GM19240 (cell line): ENCODE measurements around the gene DESI2.

Source experiments
- DNase-seq: peaks from one replicate; pipeline ENCODE4 v3.0.0; 2011; ENCODE audit warnings: low spot score; ENCODE audit not compliant: insufficient read length

Gene DESI2

DNA sequence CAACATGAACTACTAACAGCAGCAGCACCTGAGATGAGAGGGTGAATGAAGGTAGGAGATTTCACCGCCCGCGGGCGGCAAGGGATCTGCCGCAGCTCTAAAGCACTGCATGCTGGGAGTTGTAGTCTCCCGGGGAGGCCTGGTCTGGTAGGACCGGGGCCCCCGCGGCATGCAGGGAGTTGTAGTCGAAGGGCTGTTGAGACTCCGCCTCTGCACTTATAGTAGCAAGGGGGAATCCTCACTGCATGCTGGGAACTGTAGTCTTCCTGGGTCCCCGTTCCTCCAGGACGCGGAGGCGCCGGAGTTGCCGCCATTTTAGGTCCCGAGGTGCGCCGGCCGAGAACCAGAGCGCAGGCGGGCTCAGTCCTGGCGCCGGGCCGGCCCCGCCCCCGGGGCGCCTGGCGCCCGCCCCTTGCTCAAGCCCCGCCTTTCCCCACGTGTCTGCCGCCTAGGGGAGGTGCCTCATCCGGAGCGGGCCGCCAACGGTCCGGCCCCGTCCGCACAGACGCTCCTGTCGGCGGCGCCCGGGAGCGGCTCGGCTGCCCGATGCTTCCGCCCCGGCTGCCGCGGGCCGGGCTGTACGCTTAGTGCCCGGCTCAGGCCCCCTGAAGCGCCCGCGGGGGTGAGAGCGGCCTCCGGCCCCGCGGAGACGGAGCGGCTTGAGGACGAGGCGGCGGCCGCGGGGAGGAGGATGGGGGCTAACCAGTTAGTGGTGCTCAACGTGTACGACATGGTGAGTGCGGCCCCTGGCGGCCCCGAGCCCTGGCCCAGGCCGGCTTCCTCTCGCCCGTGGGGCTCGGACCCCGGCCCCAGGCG lies at the start of gene DESI2:
Gene DESI2, plus strand, starts transcription at position 504 of the 816 bp plus-strand sequence. Its CDS starts 188 bp downstream, at position 692.
- DNase-seq, result peak; percentile 97

DNA sequence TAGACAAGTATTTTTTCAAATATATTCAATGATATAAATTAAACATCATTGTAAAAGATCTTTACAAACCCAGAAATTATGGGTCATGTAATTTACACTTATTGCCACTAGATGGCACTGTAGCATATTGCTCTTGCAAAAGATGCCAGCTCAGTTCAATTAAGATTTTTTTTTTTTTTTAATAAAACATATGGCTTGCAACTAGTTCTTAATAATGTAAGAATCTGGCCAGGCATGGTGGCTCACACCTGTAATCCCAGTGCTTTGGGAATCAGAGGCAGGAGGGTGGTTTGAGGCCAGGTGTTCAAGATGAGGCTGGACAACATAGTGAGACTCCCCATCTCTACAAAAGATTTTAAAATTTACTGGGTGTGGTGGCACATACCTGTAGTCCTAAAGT lies 49.4 kb upstream of the DESI2 start:
- DNase-seq, result no peak

DNA sequence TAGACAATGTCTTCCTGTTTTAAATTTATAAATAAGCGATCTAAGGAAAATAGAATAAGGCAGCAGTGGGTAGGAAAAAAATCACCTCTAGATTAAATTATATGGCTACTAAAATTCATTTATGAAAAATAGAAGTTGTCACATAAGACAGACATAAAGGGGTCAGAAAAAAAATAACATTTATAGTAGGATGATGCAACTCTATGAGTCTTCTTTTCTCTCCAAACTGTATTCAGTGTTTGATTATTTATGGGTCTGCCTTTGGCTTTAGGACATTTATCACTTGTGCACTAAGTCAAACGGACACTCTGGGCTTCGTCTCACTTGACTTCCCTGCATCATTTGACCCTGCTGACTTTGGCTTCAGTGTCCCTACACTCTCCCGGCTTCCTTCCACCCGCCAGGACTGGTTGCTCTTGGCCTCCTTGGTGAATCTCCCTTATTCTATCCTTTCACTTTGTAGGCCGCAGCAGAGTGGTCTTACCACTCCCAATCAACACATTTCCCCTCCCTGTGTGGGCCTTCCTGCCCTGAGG lies 47.0 kb upstream of the DESI2 start:
- DNase-seq, result no peak

DNA sequence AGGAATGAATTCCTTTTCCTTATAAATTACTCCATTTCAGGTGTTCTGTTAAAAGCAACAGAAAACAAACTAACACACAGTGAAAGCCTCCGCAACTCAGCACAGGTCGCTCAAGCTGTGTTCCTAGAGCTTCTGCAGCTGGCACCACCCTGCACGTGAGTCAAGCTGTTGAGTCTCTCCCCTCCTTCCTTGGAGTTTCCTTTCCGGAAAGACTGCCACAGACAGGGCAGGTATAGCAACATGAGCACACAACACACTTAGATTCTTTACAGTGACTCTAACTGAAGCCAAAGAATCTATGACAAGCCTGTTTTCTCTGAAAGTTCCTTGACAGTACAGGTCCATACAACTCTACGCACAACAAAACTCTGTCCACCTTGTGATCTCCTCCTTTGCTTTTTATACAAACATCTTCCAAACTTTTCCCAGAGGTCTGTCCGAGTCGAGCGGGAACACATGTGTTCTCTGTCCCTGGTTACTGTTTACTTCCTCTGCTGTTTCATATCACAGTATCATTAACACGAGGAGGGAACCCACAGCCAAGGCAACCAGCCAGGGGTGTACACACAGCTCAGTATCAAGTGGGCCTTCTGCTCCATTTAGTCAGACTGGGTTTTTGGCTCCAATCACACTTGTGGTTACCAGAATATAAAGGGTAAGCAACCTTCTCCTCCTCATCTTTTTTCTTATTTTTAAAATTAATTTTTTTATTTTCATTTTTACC lies 38.7 kb upstream of the DESI2 start:
- no peak for DNase-seq

DNA sequence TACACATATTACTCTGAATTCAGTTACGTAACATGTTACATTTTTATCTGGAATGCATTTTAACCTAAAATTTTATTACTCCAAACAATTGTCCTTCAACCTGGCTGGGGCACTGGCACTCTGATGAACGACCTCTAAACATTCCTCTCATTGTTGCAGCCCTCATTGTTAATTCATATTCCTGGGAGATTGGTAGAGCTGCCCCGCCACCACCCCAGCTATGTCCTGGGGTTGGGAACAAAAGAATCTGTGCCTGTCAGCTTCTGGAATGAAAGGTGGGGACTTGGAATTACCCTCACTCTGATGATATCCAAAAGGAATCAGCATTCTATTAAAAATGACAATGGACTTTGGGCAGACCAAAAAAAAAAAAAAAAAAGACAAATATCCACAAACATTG lies 38.0 kb upstream of the DESI2 start:
- DNase-seq, result no peak

DNA sequence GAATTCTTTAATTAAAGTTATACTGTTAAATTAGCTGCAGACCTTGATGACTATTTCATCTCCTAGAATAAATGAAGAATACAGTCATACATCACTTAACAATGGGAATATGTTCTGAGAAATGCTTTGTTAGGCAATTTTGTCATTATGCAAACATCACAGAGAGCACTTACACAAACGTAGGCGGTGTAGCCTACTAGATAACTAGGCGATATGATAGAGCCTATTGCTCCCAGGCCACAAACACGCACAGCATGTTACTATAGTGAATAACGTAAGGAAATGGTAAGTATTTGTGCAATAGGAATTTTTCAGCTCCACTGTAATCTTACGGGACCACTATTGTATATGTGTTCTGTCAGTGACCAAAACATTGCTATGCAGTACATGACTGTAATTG lies 37.6 kb upstream of the DESI2 start:
- no peak for DNase-seq

DNA sequence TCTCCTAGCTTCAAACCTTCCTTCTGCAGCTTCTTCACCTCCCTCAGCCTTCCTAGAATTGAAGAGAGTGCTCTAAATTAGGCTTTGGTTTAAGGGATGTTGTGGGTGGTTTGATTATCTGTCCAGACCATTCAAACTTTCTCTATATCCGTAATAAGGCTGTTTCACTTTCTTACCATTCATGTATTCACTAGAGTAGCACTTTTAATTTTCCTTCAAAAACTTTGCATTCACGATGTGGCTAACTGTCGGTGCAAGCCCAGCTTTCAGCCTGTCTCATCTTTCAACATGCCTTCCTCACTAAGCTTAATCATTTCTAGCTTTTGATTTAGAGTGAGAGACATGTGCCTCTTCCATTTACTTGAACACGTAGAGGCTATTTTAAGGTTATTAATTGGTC lies 26.2 kb upstream of the DESI2 start:
- no peak for DNase-seq

DNA sequence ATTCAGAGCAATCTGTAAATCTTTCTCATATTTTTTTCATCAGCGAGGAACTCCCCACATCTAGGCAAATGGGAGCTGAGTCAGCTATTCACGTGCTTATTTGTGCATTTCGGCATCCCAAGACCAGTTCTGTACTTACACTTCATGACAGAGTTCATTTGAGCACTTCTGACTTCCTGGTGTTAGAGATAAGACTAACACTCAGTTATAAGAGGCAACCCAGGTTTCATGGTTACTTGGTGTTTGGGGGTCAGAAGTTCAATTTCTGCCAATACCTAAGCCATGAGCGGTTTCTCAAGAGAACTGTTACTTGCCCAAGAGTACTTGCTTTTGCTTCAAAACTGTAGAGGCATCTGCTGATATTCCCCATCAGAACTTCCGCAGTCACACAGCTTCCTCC lies 24.1 kb upstream of the DESI2 start:
- DNase-seq, result no peak

DNA sequence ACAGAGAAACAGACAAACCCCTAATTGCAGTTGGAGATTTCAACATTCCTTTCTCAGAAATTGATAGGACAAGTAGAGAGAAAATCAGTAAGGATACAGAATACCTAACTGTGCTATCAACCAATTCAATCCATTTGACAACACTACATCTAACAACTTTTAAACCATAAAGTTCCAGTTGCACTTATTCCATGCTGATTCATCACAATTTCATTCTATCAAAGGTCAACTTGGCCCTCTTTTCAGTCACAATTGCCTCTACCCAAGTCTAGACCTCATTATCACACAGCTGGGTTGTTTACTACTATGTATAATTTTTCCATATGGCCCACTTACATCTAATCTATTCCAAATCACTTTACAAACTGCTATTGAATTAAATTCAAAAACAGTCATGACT lies 19.8 kb upstream of the DESI2 start:
- DNase-seq, result no peak

DNA sequence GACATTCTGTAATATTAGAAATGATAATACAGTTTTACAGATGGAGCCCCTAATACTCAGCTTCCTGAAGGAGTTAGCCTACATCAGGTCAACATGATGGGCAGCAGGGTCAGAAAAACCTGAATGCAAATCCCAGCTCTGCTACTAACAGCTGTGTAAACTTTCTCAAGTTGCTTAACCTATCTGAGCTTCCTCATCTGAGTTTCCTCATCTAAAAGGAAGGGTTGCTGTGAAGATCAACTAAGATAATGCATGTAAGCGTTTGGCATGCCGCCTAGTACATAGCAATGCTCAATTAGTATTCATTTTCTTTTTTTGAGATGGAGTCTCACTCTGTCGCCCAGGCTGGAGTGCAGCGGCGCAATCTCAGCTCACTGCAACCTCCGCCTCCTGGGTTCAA lies 18.4 kb upstream of the DESI2 start:
- no peak for DNase-seq

DNA sequence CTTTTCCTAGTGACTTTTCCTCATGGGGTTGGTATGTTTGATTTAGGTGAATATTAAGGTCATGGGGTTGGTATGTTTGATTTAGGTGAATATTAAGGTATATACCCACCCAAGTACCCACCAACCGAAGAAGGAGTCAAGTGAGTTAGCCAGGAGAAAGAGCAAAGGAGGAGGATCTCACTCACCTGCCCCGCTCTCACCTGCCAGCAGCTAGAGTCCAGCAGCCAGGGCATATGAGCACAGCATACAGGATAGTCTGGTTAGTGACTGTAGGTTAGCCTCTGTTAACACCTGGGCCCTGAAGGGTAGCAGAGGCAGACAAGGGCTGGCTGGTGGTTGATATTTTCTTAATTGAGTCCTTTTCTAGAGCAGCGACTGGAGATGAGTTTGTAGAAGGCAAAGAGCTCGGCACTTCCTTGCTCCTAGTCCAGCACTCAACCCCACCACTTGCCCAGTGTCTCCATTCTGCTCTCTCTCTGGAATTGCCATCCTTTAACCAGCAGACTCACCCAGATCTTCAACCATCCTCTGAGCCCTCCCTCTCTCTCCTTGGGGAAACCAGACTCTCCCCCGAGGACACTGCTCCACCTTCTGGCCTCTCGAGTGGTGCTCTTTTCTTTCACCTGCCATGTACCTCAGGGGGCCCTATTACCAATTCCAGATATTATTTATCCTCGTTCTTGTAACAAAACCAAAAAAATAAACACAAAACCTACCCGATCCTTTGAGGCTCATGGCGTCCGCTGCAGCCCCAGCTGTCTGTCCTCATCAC lies 16.3 kb upstream of the DESI2 start:
- no peak for DNase-seq

DNA sequence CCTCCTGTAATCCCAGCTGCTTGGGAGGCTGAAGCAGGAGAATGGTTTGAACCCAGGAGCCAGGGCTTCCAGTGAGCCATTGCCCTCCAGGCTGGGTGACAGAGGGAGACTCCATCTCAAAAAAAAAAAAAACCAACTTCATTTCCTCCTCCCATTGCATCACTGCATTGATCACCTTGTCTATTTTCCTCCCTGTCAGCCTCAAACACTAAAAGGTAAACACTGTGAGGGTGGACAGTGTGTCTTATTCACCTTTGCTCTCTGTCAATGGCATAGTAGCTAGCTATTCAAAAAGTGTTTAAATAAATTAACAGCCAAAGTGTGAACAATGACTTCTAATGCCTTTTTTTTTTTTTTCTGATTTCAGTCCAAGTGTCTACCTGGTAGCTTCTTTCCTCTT lies 13.4 kb upstream of the DESI2 start:
- no peak for DNase-seq

DNA sequence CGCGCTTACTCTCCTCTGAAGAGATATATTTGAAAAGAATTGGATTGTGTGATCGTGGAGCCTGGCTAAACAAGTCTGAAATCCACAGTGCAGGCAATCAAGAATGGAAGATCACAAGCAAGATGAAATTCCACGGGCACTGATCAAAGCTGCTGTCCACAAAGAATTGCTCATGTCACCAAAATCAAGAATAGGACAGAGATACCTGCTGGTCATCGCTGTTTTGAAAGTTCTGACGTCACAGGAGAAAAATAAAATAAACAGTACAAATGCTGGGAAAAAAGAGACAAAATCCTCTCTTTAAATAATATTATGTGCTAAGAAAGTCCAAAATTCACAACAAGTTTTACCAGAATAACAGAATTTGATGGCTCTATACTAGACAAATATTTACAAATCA lies 12.0 kb upstream of the DESI2 start:
- DNase-seq, result no peak

DNA sequence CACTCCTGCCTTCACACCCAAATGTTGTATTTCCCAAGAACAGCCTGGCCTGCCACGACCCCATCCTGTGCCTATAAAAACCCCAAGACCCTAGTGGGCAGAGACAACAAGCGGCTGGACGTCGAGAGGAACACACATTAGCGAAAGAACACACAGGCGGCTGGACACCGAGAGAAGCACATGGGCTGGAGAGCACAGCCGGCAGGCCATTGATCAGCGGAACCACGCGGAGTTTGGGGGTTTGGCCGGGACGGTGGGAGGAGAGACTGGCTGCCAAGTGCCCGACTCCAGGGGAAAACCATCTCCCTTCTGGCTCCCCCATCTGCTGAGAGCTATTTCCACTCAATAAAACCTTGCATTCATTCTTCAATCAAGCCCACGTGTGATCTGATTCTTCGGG lies 10.4 kb upstream of the DESI2 start:
- no peak for DNase-seq

DNA sequence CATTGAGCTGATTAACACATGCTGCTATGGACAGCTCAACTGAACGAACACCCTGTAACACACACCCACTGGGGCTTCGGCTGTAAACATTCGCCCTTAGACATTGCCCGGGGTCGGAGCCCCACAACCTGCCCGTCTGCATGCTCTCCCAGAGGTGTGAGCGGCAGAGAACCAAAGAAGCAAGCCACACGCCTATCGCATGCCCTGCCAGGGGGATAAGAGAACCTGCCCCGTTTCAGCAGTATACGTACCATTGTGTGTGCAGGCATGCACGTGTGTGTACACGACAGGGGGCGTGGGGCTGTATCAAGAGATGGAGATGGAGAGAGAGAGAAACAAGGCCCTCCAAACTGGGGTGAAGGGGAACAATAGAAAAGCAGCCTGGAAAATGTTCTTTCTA lies 9.9 kb upstream of the DESI2 start:
- no peak for DNase-seq

DNA sequence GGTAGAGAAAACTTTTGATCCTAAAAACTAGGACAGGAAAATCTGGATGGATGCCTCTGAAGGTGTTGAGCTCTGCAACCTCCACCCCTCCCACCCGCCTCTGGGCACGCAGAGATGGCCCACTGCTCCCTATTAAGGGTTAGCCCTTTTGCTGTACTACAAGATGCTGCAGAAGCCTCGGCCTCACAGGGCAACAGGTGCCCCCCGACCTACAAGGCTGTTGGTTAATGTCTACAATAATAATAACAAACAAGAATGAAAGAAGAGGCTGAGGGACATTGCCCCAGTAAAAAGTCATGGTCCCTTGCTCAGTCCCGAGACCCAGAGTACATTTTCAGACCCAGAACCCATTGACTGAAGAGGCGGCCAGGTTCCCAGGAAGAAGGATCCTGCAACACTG lies 7.5 kb upstream of the DESI2 start:
- no peak for DNase-seq

DNA sequence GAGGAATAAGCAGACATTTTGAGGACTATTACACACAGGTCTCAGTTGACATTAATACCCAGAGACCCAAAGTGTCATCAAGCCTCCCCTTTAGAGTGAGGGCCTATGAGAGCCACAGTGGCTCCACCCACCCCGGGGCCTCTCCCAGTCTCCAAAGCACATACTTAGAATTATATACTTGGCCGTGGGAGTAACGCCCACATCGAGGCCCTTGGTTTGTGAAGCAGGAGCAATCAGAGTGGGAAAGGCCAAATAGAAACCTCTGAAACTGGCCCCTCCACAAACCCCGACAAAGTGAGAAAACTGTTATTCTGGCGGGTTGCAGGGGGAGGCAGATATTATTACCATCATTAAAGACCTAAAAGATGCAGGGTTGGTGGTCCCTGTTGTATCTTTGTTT lies 7.0 kb upstream of the DESI2 start:
- DNase-seq, result no peak

DNA sequence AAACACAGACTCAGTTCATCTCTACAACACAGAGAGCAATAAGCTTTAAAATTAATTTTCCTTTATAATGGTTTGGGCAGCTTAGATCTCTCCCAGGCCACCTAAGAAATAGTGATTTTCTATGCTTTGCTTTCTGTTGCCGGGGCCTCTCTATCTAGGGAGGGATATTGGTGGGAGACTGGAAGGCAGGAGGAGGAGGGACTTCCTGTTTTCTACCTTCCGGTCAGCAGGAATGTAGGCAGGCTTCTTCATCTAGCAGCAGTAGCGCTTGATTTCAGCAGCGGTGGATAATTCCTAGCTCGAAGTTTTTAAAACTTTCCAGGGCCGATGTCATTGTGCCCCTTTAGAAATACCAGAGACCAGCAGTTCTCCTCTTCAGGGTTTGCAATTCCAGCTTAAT lies 5.1 kb upstream of the DESI2 start:
- DNase-seq, result no peak

DNA sequence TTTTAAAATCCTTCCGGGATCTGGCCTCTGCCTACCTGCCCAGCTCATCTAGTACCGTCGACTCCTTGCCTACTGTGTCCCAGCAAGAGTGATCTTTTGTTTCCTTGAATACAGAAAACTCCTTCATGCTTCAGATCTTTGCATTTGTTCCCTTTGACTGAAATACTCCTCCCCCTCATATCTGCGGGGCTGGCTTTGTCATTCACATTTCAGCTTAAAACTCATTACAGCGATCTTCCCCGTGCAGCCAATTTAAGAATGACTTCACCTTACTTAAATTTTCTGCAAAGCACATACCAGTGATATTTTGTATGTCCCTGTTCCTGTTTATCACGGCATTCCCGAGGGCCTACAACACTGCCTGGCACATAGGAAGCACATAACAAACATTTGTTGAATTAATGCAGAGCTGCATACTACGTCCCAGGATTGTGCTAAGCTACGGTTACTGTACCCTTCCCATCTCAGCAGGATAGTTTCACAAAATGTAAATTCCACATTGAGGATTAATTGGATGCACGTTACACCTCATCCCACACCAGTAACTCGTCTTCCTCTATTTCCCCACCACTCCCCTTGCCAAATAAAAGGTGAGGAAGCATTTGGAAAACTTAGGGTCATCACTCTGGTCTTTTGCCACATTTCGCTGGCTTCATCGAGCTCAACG lies 837 bp upstream of the DESI2 start:
- no peak for DNase-seq

DNA sequence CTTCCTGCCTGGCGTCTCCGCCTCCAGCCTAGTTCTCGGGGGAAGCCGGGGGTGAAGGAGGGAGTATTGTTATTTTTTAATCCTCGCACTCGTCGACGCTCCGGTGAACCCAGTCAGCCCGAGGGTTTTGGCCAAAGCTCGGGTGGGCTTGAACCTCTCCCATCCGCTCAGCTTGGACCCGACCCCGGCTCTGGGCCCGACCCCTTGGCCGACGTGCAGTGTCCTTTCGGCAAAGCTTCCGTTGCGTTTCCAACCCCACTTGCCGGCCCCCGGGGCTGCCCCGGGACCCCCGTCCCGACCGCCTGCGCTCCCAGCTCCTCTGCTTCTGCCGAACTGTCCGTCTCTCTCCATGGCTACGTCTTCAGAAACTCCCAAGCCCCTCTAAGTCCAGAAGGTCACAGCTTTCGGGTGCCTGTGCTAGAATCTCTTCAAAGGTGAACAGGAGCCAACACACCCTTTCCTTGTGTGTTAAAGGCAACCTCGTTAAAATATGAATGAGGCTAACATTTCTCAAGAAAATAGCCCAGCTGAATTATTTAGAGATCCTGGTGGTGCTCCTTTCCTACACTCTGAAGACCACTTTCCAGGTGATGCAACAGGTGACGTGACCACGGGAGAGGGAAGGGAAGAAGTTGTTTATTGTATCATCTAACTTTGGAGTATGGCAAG lies 647 bp downstream of the DESI2 start:
- no peak for DNase-seq
